Measurements from ENCODE around the gene FA2H.
"Not testable (repeated sequence)": the region's sequence is repeated elsewhere in the genome, so short reads cannot be mapped to it uniquely, and the experiment has no call there.

Gene FA2H, protein sequence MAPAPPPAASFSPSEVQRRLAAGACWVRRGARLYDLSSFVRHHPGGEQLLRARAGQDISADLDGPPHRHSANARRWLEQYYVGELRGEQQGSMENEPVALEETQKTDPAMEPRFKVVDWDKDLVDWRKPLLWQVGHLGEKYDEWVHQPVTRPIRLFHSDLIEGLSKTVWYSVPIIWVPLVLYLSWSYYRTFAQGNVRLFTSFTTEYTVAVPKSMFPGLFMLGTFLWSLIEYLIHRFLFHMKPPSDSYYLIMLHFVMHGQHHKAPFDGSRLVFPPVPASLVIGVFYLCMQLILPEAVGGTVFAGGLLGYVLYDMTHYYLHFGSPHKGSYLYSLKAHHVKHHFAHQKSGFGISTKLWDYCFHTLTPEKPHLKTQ

DNA sequence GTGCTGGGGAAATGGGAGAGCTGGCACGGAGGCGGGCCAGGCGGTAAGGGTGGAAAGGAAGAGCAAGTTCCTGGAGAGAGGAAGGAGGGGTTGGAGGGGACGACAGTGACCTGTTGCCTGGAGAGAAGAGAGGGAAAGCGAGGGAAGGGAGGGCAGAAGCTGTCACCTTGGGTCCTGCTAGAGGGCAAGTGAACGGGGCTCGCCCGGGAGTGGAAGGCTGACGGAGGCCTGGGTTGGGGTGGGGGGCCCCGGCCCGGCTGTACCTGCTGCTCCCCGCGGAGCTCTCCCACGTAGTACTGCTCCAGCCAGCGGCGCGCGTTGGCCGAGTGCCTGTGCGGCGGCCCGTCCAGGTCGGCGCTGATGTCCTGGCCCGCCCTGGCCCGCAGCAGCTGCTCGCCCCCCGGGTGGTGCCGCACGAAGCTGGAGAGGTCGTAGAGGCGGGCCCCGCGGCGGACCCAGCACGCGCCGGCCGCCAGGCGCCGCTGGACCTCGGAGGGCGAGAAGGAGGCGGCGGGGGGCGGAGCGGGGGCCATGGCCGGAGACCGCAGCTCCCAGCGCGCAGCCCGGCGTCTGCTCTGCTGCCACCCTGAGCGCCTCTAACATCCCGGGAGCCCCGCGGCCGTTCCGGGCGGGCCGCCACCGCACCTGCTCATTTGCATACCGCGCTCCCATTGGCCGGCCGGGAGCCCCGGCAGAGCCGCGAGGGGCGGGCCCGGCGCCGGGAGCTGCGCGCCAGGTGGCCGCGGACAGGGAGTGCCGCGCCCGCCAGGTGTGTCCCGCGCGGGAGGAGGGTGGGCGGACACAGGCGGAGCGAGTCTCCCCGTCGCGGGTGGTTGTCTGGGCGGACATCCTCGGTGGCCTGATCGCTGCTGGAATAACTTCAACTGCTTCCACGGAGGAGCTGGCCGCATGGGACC, at the start of gene FA2H:
Gene FA2H (minus strand): TSS at position 598 of the 917 bp plus-strand sequence. CDS start 65 bp downstream, at position 533.
- peak; percentile 43 for DNase-seq

DNA sequence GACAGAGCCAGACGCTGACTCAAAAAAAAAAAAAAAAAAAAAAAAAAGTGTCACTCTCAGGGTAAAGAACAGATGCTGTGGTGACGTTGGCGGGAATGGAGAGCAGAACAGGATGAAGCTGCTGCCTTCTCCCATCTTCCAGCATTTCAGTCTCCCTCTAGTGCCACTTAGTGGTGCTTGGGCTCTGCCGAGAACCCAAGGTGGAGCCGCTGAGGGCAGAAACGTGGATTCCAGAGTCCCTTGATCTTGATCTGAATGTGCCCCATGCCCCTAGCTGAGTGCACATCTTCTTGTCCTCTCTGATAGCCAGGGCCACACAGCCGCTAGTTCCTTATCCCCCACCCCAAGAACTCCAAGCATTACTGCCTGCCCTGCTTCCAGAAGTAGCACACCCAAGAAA, 43.2 kb upstream of the FA2H start:
- DNase-seq = no peak

DNA sequence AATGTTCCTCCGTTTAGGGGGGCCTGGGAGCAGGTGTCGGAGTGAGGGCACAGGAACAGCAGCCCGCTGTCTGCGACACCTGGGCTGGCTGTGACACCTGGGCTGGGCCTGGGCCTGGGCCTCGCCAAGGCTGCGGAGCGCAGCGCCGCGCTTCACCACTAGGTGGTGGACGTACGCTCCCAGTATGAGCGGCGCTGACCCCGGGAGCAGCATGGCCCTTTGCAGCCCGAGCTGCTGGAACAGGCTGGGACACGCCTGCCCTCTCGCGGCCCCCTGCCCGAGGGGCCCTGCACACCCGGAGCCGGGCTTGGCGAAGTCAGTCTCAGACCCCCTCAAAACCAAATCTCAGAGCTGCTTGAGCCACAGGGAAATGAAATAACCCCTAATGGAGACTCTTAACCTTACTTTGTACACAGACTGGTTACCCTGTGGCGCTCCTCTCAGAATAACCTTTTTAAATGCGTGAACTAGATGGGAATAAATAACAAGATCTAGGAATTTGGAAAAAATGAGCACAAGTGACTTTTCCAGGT, 38.6 kb upstream of the FA2H start:
- peak; percentile 56 for DNase-seq

DNA sequence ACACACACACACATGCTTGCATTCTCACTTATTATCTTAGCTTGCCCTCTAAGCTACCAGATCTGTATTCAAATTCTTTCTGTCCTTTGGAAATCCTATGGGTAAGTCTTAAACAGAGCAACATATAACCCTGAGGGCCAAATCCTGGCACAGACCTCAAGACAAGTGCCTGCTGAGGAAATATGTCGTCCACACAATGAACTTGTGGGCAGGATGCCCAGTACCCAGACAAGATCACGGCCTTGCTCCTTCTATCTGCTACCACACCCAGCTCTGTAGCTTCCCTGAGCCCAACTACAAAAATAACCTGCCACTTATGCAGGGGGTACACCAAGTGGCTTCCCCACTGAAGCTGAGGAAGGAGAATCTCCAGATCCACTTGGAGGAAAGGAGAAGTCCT, 37.3 kb upstream of the FA2H start:
- DNase-seq = no peak

DNA sequence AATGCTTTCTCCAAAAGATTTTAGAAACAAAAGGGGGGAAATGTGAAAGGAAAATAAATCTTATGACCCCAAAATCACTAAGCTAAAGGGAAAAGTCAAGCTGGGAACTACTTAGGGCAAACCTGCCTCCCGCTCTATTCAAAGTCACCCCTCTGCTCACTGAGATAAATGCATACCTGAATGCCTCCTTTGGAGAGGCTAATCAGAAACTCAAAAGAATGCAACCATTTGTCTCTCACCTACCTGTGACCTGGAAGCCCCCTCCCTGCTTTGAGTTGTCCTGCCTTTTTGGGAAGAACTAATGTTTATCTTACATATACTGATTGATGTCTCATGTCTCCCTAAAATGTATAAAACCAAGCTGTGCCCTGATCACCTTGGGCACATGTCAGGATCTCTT, 36.6 kb upstream of the FA2H start:
- not testable (repeated sequence) for DNase-seq

DNA sequence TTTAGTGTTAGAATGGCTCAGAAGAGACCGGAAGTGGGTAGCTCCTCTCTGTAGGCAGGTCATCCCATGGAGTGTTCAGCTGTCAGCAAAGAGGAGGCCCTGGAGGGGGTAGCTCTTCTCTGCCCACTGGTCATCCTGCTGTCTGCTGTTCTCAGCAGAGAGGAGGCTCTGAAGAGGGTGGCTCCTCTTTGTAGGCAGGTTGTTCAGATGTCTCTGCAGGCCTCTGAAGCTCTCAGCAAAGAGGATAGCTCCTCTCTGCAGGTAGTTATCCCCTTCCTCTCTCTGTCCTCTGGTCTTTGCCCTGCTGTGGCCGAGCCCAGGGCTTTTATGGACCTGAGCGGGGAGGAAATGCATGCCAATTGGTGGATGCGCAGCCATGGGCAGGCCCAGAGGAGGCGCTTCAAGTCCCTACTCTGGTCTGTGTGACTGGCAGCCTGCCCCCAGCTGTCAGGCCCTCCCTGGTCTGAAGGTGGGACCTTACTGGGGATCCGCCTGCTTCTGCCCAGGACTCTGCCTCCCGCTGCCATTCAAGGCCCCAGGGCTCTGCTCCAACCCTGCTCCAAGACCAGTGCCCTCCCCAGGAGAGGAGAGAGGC, 32.5 kb upstream of the FA2H start:
- no peak for DNase-seq

DNA sequence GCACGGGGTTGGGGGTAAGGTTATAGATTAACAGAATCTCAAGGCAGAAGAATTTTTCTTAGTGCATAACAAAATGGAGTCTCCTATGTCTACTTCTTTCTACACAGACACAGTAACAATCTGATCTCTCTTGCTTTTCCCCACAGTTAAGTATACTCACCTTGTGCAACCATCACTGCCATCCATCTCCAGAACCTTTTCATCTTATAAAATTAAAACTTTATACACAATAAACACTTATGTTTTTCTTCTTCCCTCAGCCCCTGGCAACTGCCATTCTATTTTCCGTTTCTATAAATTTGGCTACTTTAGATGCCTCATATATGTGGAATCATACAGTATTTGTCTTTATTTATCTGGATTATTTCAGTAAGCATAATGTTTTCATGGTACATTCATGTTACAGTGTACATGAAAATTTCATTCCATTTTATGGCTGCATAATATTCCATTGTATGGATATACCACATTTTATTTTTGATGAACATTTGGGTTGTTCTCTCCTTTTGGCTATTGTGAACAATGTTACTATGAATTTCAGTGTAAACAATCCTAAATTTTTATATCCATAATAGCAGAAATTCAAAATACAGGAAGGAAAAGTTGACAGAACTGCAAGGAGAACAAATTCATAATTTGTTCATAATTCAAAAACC, 25.7 kb upstream of the FA2H start:
- no peak for DNase-seq

DNA sequence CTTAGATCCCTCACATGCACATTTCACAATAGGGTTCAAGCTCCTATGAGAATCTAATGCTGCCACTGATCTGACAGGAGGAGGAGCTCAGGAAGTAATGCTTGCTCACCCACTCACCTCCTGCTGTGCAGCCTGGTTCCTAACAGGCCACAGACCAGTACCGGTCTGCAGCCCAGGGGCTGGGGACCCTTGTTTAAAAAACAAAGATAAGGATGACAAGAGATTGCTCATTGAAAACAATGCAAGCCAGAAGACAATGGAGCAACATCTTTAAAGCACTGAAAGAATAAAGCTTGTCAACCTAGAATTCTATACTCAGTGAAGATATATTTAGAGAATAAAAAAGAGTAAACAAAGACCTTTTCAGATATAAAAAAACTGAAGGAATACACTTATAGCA, 22.8 kb upstream of the FA2H start:
- no peak for DNase-seq

DNA sequence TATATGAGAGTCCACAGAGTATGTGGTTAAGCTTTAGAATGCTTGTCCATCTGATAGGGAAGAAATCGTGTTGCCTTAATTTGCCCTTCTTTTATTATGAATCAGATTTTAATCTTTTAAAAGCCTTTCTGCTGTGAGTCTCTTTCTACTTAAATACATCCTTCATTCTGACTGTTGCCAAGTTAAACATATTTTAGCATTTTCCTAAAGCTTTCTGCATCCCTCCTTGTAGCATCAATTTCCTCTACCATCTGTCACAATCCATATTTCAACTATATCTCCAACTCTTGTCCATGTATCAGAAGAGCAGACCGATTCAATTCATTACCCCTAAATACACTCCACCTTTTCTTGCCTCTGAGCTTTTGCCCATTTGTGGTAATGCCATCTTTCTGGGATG, 20.5 kb upstream of the FA2H start:
- DNase-seq = no peak

DNA sequence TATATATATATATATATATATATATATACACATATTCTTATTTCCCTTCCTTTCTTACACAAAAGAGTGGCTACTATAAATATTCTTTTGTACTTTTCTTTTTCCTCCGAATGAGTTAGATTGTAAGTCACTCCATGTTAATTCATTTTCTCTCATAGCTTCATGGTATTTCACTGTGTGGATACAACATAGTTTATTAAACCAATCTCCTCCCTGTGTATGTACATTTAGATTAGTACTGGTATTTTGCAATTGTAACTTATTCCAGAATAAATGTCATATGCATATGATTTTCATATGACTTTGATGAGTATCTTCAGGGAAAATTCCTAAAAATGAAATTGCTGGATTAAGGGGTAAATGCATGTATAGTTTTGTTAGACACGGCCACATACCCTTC, 20.0 kb upstream of the FA2H start:
- DNase-seq = no peak

DNA sequence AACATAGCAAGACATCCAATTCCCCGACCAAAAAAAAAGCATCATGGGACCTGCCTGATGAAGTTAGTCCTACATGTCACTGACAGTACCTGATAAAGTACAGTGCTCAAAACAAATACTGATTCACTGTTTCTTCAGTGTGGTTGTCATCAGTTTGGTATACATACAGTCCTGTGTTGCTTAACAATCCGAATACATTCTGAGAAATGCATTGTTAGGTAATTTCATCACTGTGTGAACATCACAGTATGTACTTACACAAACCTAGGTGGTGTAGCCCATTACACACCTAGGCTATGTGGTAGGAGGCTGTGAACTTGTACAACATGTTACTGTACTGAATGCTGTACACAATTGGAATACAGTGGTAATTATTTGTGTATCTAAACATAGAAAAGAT, 19.0 kb upstream of the FA2H start:
- no peak for DNase-seq

DNA sequence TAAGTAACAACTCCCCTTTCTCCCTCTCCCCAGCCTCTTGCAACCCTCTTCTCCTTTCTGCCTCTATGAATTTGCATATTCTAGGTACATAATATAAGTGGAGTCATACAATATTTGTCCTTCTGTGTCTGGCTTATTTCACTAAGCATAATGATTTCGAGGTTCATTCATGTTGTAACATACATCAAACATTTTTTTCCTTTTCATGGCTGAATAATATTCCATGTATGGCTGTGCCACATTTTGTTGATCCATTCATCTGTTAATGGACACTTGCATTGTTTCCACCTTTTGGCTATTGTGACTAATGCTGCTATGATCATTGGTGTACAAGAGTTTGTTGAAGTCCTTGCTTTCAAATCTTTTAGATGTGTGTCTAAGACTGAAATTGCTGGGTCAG, 17.6 kb upstream of the FA2H start:
- no peak for DNase-seq

DNA sequence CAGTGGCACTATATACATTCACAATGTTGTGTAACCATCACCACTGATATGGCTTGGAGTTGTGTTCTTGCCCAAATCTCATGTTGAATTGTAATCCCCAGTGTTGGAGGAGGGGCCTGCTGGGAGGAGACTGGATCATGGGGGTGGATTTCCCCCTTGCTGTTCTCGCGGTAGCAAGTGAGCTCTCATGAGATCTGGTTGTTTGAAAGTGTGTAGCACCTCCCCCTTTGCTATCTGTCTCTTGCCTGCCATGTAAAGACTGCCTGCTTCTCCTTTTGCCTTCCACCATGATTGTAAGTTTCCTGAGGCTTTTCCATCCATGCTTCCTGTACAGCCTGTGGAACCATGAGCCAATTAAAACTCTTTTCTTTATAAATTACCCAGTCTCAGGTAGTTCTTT, 17.1 kb upstream of the FA2H start:
- not testable (repeated sequence) for DNase-seq

DNA sequence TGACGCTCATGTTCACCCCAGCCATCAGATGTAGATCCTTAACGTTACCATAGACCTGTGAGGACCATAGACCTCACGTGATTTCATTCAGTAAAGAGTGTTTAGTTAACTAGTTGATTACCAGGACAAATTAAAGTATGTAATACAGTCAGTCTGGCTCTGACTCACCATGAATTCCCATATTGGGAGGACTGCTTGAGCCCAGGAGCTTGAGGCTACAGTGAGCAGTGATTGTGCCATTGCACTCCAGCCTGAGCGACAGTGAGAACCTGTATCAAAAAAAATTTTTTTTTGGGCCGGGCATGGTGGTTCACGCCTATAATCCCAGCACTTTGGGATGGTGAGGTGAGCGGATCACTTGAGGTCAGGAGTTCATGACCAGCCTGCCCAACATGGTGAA, 13.5 kb upstream of the FA2H start:
- no peak for DNase-seq

DNA sequence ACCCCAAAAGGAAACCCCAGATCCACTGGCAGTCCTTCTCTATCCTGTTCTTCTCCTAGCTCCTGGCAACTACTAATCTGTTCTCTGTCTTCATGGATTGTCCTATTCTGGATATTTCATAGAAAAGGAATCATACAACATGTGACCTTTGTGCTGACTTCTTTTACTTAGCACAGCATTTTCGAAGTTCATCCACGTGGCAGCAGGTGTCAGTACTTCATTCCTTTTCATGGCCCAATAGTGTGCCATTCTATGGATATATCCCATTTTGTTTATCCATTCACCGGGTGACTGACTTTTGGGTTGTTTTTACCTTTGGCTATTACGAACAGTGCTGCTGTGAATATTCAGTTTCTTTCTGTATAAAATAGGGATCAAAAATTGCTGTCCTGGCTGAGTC, 10.4 kb upstream of the FA2H start:
- DNase-seq = no peak

DNA sequence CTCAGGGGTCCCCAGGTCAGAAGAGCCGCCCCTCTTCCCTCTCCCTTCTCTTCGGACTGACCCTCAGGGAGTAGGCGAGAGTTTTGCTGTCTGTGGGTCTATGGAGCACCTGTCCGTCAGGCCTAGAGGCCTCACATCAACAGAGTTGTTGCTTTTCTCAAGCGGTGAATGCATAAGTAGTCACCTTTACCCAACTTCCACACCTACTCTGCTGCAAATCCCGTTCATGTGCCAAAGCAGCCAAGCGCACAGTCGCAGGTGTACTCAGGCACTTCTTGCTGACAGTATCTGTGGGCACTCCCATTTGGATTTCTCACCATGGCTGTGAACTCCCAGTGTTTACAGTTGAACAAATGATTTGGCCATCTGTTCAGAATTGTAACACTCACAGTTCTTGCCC, 4.0 kb upstream of the FA2H start:
- no peak for DNase-seq

DNA sequence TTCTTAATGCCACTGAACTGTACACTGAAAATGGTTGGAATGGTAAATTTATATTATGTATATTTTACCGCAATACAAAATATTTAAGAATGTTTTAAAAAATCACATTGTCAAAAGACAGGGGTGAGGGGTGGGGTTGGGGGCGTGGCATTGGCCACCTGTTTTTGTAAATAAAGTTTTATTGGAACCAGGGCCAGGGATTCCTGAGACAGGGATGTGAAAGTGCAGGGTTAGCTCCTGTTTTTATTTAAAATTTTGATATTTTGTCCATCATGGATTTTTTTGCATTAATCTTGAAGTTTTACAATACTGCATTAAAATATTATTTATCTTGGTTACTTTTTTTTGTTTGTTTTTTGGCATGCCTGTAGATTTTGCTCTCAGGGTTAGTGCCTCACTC, 2.3 kb upstream of the FA2H start:
- no peak for DNase-seq

DNA sequence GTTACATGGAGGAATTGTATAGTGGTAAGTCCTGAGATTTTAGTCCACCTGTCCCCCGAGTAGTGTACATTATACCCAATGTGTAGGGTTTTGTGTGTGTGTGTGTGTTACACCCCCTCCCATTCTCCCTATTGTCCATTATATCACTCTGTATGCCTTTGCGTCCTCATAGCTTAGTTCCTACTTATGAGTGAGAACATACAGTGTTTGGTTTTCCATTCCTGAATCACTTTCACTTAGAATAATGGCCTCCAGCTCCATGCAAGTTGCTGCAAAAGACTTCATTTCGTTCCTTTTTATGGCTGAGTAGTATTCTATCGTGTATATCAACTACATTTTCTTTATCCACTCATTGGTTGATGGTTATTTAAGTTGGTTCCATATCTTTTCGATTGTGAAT, 635 bp upstream of the FA2H start:
- no peak for DNase-seq

DNA sequence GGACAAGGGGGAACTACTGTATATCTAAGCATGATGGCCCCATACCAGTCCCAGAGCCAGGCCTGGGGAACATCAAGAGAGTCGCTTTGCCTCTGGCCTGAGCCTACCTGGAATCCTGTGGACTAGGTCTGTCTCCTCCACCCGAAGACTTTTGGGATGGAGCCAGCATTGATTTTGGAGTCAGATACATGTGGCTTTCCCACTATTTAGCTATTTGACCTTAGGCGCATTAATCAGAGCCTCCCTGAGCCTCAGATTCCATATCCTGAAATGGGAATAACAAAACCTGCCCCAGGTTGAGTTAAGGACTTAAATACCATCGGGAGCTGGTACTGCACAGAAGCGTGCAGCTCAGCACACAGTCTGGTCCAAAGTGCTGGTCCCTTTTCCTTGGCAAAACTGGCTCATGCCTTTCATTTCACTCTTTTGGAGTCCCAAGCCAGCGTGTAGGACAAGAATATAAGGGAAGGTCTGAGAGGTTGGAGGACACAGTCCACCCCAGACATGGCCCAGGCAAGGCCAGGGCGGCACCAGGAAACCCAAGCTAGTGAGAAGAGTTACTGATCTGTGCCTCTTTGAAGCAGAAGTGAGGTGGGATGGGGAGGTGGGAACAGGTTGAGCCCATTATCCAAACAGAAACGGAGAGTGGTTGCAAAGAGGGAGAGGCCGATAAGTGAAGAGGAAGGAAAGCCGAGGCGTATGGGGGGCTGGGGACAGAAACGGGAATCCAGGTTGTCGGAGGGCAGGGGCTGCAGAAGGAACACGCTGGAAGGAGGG, 986 bp downstream of the FA2H start:
- no peak for DNase-seq

DNA sequence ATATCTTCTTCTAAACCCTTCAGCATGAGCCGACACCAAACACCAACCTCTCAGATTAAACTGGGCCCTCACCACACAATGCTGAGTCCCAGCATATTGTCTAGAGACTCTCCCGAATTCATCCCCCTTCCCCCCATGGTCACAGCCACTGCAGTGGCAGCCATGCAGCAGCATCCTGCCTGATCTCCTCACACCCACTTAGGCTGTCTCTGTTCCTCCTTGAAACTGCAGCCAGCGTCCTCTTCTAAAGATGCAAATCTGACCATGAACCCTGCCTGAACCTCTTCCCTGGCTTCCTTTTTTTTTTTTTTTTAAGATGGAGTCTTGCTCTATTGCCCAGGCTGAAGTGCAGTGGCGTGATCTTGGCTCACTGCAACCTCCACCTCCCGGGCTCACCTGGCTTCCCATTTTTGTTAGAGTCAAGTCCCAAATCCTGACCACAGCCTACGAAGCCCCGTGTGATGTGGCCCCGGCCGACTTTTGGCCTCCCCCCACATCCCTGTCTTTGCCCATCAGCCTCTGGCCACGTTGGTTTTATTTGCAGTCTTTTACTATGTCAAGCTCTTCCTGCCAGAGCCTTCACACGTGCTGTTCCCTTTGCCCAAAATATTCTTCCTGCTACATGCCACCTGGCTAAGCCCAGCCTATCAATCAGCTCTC, 2.8 kb downstream of the FA2H start:
- no peak for DNase-seq

DNA sequence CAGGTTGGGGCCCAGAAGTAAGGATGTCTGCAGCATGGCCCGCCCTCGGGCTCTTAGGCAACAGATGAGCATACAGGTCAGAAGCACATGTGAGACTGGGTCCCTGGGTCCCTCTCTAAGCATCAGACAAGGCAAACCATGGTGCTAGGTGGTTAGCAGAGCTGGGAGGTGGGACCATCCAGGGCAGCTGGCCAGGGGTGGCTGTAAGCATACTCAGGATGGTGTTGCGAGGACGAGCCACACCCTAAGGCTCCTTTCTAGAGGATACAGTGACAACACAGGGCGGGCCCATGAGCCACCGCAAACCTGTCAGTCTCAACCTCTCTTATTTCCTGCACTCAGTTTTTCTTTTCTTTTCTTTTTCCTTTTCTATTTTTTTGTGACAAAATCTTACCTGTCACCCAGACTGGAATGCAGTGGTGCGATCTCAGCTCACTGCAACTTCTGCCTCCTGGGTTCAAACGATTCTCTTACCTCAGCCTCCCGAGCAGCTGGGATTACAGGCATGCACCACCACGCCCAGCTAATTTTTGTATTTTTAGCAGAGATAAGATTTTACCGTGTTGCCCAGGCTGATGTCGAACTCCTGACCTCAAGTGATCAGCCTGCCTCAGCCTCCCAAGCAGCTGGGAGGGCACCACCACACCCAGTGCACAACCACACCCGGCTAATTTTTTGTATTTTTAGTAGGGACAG, 3.6 kb downstream of the FA2H start:
- no peak for DNase-seq

Data from activated CD4-positive, alpha-beta T cell treated with anti-CD3 and anti-CD28 coated beads for 1 hour (primary cell).